PC-3 (cell line): ENCODE data around the gene DBX2.

Experiments used
- CTCF ChIP-seq: fragments of 300-600 bp; sonication (generic); conservative IDR thresholded peaks from 2 replicates; pipeline ENCODE4 v1.5.1; 2017; ENCODE audit warnings: antibody characterized with exemption, low read depth, mild to moderate bottlenecking, low read length
- EZH2 ChIP-seq: fragments of 300-600 bp; sonication (generic); IDR thresholded peaks from one replicate; pipeline ENCODE4 v1.6.1; 2017; ENCODE audit warnings: antibody characterized with exemption, mild to moderate bottlenecking, low read length; ENCODE audit not compliant: unreplicated experiment

GRCh38 chr12:45010059-45010458 is 40.8 kb downstream of the DBX2 start:
- TF ChIP-seq EZH2 (no peak), CTCF (no peak)
